ENCODE results near the gene ICAM5.

- TF ChIP-seq, protein P1, sequence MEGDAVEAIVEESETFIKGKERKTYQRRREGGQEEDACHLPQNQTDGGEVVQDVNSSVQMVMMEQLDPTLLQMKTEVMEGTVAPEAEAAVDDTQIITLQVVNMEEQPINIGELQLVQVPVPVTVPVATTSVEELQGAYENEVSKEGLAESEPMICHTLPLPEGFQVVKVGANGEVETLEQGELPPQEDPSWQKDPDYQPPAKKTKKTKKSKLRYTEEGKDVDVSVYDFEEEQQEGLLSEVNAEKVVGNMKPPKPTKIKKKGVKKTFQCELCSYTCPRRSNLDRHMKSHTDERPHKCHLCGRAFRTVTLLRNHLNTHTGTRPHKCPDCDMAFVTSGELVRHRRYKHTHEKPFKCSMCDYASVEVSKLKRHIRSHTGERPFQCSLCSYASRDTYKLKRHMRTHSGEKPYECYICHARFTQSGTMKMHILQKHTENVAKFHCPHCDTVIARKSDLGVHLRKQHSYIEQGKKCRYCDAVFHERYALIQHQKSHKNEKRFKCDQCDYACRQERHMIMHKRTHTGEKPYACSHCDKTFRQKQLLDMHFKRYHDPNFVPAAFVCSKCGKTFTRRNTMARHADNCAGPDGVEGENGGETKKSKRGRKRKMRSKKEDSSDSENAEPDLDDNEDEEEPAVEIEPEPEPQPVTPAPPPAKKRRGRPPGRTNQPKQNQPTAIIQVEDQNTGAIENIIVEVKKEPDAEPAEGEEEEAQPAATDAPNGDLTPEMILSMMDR (IDR thresholded peaks at IDR 0.05; ENCODE audit: low read length), result no peak
- no peak for TF ChIP-seq EZH2 (optimal IDR thresholded peaks at IDR 0.05; ENCODE audit: low read depth, low read length)
Measured at GRCh38 chr19:10266706-10267105, 23.0 kb upstream of the ICAM5 start.

Data from MM.1S (cell line).